ENCODE data around the gene CCDC97. TPM values are rescaled to one million over a fixed set of nuclear protein-coding genes. Genes with fewer than 3 reads are reported as not detected.

CCDC97 gene
- polyA plus RNA-seq, 1 donor from 2014 or later, result 4.9 TPM

GRCh38 chr19:41350735-41351338 lies 40.9 kb downstream of the CCDC97 start:
- no peaks in the 10 kb centered on the region for H3K79me2 ChIP-seq (replicated peaks; ENCODE audit: insufficient read depth, low read length)

GRCh38 chr19:41351339-41352245 lies 41.6 kb downstream of the CCDC97 start:
- H3K4me2 ChIP-seq (ENCODE audit: low read length), result peak overlapping the region; percentile 39
- no peaks in the 10 kb centered on the region for H3F3A ChIP-seq (ENCODE audit: insufficient read depth, low read length, poor library complexity, severe bottlenecking)
- no peak overlapping the region for H2AFZ ChIP-seq (ENCODE audit: low read depth, low read length)
- peak overlapping the region; percentile 65 for H3K4me3 ChIP-seq (ENCODE audit: low read length)
- H3K79me2 ChIP-seq (replicated peaks; ENCODE audit: insufficient read depth, low read length), result no peaks in the 10 kb centered on the region
- TF ChIP-seq, protein P1, sequence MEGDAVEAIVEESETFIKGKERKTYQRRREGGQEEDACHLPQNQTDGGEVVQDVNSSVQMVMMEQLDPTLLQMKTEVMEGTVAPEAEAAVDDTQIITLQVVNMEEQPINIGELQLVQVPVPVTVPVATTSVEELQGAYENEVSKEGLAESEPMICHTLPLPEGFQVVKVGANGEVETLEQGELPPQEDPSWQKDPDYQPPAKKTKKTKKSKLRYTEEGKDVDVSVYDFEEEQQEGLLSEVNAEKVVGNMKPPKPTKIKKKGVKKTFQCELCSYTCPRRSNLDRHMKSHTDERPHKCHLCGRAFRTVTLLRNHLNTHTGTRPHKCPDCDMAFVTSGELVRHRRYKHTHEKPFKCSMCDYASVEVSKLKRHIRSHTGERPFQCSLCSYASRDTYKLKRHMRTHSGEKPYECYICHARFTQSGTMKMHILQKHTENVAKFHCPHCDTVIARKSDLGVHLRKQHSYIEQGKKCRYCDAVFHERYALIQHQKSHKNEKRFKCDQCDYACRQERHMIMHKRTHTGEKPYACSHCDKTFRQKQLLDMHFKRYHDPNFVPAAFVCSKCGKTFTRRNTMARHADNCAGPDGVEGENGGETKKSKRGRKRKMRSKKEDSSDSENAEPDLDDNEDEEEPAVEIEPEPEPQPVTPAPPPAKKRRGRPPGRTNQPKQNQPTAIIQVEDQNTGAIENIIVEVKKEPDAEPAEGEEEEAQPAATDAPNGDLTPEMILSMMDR (IDR thresholded peaks at IDR 0.05; ENCODE audit: poor library complexity, severe bottlenecking), result no peak
- no peak for TF ChIP-seq RAD21 (conservative IDR thresholded peaks at IDR 0.05)
- TF ChIP-seq, protein P2, sequence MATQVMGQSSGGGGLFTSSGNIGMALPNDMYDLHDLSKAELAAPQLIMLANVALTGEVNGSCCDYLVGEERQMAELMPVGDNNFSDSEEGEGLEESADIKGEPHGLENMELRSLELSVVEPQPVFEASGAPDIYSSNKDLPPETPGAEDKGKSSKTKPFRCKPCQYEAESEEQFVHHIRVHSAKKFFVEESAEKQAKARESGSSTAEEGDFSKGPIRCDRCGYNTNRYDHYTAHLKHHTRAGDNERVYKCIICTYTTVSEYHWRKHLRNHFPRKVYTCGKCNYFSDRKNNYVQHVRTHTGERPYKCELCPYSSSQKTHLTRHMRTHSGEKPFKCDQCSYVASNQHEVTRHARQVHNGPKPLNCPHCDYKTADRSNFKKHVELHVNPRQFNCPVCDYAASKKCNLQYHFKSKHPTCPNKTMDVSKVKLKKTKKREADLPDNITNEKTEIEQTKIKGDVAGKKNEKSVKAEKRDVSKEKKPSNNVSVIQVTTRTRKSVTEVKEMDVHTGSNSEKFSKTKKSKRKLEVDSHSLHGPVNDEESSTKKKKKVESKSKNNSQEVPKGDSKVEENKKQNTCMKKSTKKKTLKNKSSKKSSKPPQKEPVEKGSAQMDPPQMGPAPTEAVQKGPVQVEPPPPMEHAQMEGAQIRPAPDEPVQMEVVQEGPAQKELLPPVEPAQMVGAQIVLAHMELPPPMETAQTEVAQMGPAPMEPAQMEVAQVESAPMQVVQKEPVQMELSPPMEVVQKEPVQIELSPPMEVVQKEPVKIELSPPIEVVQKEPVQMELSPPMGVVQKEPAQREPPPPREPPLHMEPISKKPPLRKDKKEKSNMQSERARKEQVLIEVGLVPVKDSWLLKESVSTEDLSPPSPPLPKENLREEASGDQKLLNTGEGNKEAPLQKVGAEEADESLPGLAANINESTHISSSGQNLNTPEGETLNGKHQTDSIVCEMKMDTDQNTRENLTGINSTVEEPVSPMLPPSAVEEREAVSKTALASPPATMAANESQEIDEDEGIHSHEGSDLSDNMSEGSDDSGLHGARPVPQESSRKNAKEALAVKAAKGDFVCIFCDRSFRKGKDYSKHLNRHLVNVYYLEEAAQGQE (IDR thresholded peaks at IDR 0.05; ENCODE audit: borderline replicate concordance), result no peak
- TF ChIP-seq SMC3 (conservative IDR thresholded peaks at IDR 0.05; ENCODE audit: poor library complexity), result no peak
- no peak for TF ChIP-seq EZH2 (IDR thresholded peaks at IDR 0.05; ENCODE audit: borderline replicate concordance, insufficient read depth, low read length, poor library complexity, severe bottlenecking)
- TF ChIP-seq MXI1 (conservative IDR thresholded peaks at IDR 0.05; ENCODE audit: poor library complexity, severe bottlenecking), result no peak
- TF ChIP-seq TAF1 (IDR thresholded peaks at IDR 0.05; ENCODE audit: low read depth), result no peak
- TF ChIP-seq POLR2AphosphoS5 (IDR thresholded peaks at IDR 0.05), result no peak
- TF ChIP-seq EP300 (conservative IDR thresholded peaks at IDR 0.05; ENCODE audit: poor library complexity, severe bottlenecking), result no peak
- H3K9me2 ChIP-seq (ENCODE audit: insufficient read depth, low read length), result no peaks in the 10 kb centered on the region
- H4K20me1 ChIP-seq (ENCODE audit: insufficient read depth), result no peaks in the 10 kb centered on the region
- H3K9me3 ChIP-seq (ENCODE audit: low read length), result no peaks in the 10 kb centered on the region
- peak overlapping the region; percentile 24 for H3K9ac ChIP-seq (ENCODE audit: low read length)
- H3K27ac ChIP-seq (ENCODE audit: low read length), result no peak overlapping the region
- peaks cover 52% of the 10 kb centered on the region for H3K27me3 ChIP-seq (ENCODE audit: insufficient read depth, low read depth, low read length)
- no peaks in the 10 kb centered on the region for H3K36me3 ChIP-seq (ENCODE audit: insufficient read depth, low read length)

More at GRCh38 chr19:41350735-41351338, 40.9 kb downstream of the CCDC97 start:
- TF ChIP-seq, protein P1 (IDR thresholded peaks at IDR 0.05; ENCODE audit: poor library complexity, severe bottlenecking), result no peak
- TF ChIP-seq, protein P2 (IDR thresholded peaks at IDR 0.05; ENCODE audit: borderline replicate concordance), result no peak
- TF ChIP-seq RAD21 (conservative IDR thresholded peaks at IDR 0.05), result no peak
- TF ChIP-seq SMC3 (conservative IDR thresholded peaks at IDR 0.05; ENCODE audit: poor library complexity), result no peak
- no peak for TF ChIP-seq EZH2 (IDR thresholded peaks at IDR 0.05; ENCODE audit: borderline replicate concordance, insufficient read depth, low read length, poor library complexity, severe bottlenecking)
- H3K4me3 ChIP-seq (ENCODE audit: low read length), result peak overlapping the region; percentile 65
- H3K27ac ChIP-seq (ENCODE audit: low read length), result no peak overlapping the region
- no peak overlapping the region for H3K9ac ChIP-seq (ENCODE audit: low read length)
- H3K4me2 ChIP-seq (ENCODE audit: low read length), result peak overlapping the region; percentile 39
- no peaks in the 10 kb centered on the region for H3K9me3 ChIP-seq (ENCODE audit: low read length)
- no peaks in the 10 kb centered on the region for H3K9me2 ChIP-seq (ENCODE audit: insufficient read depth, low read length)
- no peaks in the 10 kb centered on the region for H3F3A ChIP-seq (ENCODE audit: insufficient read depth, low read length, poor library complexity, severe bottlenecking)
- peaks cover 52% of the 10 kb centered on the region for H3K27me3 ChIP-seq (ENCODE audit: insufficient read depth, low read depth, low read length)
- H3K36me3 ChIP-seq (ENCODE audit: insufficient read depth, low read length), result no peaks in the 10 kb centered on the region
- H4K20me1 ChIP-seq (ENCODE audit: insufficient read depth), result no peaks in the 10 kb centered on the region
- no peak overlapping the region for H2AFZ ChIP-seq (ENCODE audit: low read depth, low read length)

Data from neural cell (in vitro differentiated cells).